Hepatocyte (in vitro differentiated cells): ENCODE measurements around the gene DCDC2. TPM values are rescaled to one million over a fixed set of nuclear protein-coding genes. Genes with fewer than 3 reads are reported as not detected.

Experiments
- DNase-seq: peaks from one replicate; pipeline ENCODE4 v3.0.0-alpha.2; 2016; ENCODE audit warnings: low spot score
- H2AFZ ChIP-seq: fragments of 200-600 bp; sonication (generic); 2 replicates; pipeline ENCODE4 v1.6.0; 2016; ENCODE audit warnings: antibody characterized with exemption, mild to moderate bottlenecking
- H3K27ac ChIP-seq: fragments of 200-600 bp; sonication (generic); 2 replicates; pipeline ENCODE4 v1.5.1; 2016; ENCODE audit warnings: mild to moderate bottlenecking
- H3K27me3 ChIP-seq: fragments of 200-600 bp; sonication (generic); 2 replicates; pipeline ENCODE4 v1.6.1; 2016
- H3K36me3 ChIP-seq: fragments of 200-600 bp; sonication (generic); replicated peaks from 2 replicates; pipeline ENCODE4 v1.5.1; 2016; ENCODE audit warnings: low read depth; ENCODE audit not compliant: insufficient read depth
- H3K4me1 ChIP-seq: fragments of 200-600 bp; sonication (generic); 2 replicates; pipeline ENCODE4 v1.5.1; 2016; ENCODE audit warnings: mild to moderate bottlenecking, moderate library complexity; ENCODE audit not compliant: insufficient read depth
- H3K4me2 ChIP-seq: fragments of 200-600 bp; sonication (generic); 2 replicates; pipeline ENCODE4 v1.6.0; 2016
- H3K4me3 ChIP-seq: fragments of 200-600 bp; sonication (generic); 2 replicates; pipeline ENCODE4 v1.5.1; 2016; ENCODE audit warnings: mild to moderate bottlenecking
- H3K79me2 ChIP-seq: fragments of 200-600 bp; sonication (generic); 2 replicates; pipeline ENCODE4 v1.6.0; 2017; ENCODE audit warnings: mild to moderate bottlenecking
- H3K9me2 ChIP-seq: fragments of 200-600 bp; sonication (generic); replicated peaks from 2 replicates; pipeline ENCODE4 v1.6.0; 2017; ENCODE audit warnings: mild to moderate bottlenecking; ENCODE audit not compliant: insufficient read depth
- H3K9me3 ChIP-seq: fragments of 200-600 bp; sonication (generic); 2 replicates; pipeline ENCODE4 v1.5.1; 2016; ENCODE audit warnings: low read depth, mild to moderate bottlenecking
- H4K20me1 ChIP-seq: fragments of 200-600 bp; sonication (generic); 2 replicates; pipeline ENCODE4 v1.6.0; 2016; ENCODE audit warnings: mild to moderate bottlenecking; ENCODE audit not compliant: insufficient read depth, poor library complexity, severe bottlenecking
- EZH2 ChIP-seq: fragments of 200-600 bp; sonication (generic); IDR thresholded peaks from 2 replicates; pipeline ENCODE4 v1.6.1; 2016; ENCODE audit warnings: antibody characterized with exemption, mild to moderate bottlenecking, borderline replicate concordance
- EZH2phosphoT487 ChIP-seq: fragments of 200-600 bp; sonication (generic); IDR thresholded peaks from one replicate; pipeline ENCODE4 v1.6.1; 2018; ENCODE audit warnings: antibody characterized with exemption, mild to moderate bottlenecking, low read depth, moderate library complexity; ENCODE audit not compliant: unreplicated experiment, severe bottlenecking
- WGBS: methylation state at CpG from one replicate; pipeline ENCODE4 v1.1.6; 2016; ENCODE audit warnings: low lambda C conversion rate; ENCODE audit errors: missing lambda C conversion rate; 5-methylcytosine and 5-hydroxymethylcytosine counted together
- polyA plus RNA-seq: library from polyadenylated mRNA; unstranded; fragments of >200 nt; fragmentation: Nextera tagmentation; extraction: Ambion mirVana; gene quantifications from 2 replicates; pipeline ENCODE4 v1.2.1, GENCODE V29; 2016
- total RNA-seq: library from RNA; depleted of rRNA; stranded (reverse); fragments of >200 nt; gene quantifications from 2 replicates; pipeline ENCODE4 v1.2.3, GENCODE V29; 2014
- TF ChIP-seq, protein P1 (sequence below): fragments of 200-600 bp; sonication (generic); IDR thresholded peaks from 2 replicates; pipeline ENCODE4 v1.5.1; 2016; ENCODE audit warnings: antibody characterized with exemption, mild to moderate bottlenecking; ENCODE audit not compliant: poor library complexity

DCDC2 gene
- total and polyA plus RNA-seq, 2 experiments from 2014 or later: 2.7 to 4.7 TPM

DNA sequence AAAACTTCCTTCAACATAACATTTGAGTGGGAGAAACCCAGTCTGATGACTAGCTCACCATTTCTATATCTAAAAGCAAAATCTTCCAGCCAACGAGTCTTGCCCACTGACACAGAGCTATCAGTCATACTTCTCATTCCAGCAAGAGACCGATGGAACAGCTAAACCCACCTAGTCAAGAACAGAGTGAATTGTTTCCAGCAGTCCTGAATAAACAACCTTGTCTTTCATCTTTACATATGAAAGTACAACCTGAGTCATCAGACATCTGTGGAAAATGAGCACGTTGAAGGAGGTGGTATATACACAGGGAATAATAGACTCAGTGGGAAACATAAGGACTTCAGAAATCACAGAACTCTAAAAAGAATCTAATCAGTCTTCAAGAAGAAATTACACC is 208.0 kb downstream of the DCDC2 start:
- Histone ChIP-seq H3K9me2 (no peaks in the 10 kb centered on the region), H4K20me1 (no peaks in the 10 kb centered on the region), H3K27ac (no peak overlapping the region), H3K9me3 (no peaks in the 10 kb centered on the region), H3K27me3 (no peaks in the 10 kb centered on the region), H3K79me2 (no peaks in the 10 kb centered on the region), H3K36me3 (no peaks in the 10 kb centered on the region), H3K4me2 (no peak overlapping the region), H3K4me1 (peaks cover 20% of the 10 kb centered on the region), H3K4me3 (no peak overlapping the region), H2AFZ (no peak overlapping the region)
- 27% methylated on average over 3 of the region's 3 CpGs for WGBS
- peak; percentile 4 for DNase-seq
- TF ChIP-seq, protein P1, sequence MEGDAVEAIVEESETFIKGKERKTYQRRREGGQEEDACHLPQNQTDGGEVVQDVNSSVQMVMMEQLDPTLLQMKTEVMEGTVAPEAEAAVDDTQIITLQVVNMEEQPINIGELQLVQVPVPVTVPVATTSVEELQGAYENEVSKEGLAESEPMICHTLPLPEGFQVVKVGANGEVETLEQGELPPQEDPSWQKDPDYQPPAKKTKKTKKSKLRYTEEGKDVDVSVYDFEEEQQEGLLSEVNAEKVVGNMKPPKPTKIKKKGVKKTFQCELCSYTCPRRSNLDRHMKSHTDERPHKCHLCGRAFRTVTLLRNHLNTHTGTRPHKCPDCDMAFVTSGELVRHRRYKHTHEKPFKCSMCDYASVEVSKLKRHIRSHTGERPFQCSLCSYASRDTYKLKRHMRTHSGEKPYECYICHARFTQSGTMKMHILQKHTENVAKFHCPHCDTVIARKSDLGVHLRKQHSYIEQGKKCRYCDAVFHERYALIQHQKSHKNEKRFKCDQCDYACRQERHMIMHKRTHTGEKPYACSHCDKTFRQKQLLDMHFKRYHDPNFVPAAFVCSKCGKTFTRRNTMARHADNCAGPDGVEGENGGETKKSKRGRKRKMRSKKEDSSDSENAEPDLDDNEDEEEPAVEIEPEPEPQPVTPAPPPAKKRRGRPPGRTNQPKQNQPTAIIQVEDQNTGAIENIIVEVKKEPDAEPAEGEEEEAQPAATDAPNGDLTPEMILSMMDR: no peak
- TF ChIP-seq EZH2phosphoT487 (no peak), EZH2 (no peak)

DNA sequence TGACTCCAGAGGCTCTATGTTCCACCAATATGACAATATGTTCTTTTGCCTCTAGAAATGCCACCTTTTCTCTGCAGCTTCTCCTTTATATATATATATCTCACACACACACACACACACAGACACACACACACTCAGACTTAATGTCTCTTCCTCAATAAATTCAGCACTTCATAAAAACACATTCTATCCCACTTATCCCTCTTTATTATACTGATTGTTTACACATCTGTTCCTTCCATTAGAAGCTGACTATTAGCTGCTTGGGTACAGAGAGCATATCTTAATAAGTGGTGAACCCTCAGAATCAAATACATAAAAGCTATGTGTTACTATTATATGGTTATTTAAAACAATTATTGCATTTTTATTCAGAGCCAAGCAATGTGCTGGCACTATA is 208.6 kb downstream of the DCDC2 start:
- no peak overlapping the region for H3K4me2 ChIP-seq
- H3K36me3 ChIP-seq: no peaks in the 10 kb centered on the region
- no peaks in the 10 kb centered on the region for H3K9me2 ChIP-seq
- H3K27me3 ChIP-seq: no peaks in the 10 kb centered on the region
- H3K79me2 ChIP-seq: no peaks in the 10 kb centered on the region
- H3K27ac ChIP-seq: no peak overlapping the region
- H3K4me3 ChIP-seq: no peak overlapping the region
- H4K20me1 ChIP-seq: no peaks in the 10 kb centered on the region
- TF ChIP-seq EZH2phosphoT487 (no peak), EZH2 (no peak)
- TF ChIP-seq, protein P1: no peak
- DNase-seq: no peak
- H3K4me1 ChIP-seq: peaks cover 20% of the 10 kb centered on the region
- no peaks in the 10 kb centered on the region for H3K9me3 ChIP-seq
- H2AFZ ChIP-seq: no peak overlapping the region

DNA sequence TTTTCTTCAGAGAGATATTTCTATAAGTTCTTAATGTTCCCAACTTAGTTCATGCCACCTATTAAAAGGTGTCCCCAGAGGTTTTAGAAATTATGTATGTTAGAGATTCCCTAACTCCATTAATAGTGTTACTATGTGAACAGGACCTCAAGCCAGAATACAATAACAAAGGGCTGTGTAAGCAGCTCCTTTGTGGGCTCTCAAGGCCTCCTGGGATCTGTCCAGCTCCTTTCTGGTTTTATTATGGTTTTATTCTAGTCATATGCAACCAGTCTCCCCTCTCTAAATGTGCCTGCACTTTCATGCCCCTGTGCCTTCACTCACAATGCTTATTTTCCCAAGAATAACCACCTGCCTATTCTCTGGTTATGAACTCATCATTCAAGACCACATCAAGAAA is 209.2 kb downstream of the DCDC2 start:
- H2AFZ ChIP-seq: no peak overlapping the region
- H3K4me2 ChIP-seq: no peak overlapping the region
- no peaks in the 10 kb centered on the region for H3K9me2 ChIP-seq
- DNase-seq: no peak
- H3K9me3 ChIP-seq: no peaks in the 10 kb centered on the region
- H3K4me1 ChIP-seq: peaks cover 20% of the 10 kb centered on the region
- H4K20me1 ChIP-seq: no peaks in the 10 kb centered on the region
- H3K36me3 ChIP-seq: no peaks in the 10 kb centered on the region
- no peaks in the 10 kb centered on the region for H3K79me2 ChIP-seq
- no peak overlapping the region for H3K4me3 ChIP-seq
- H3K27ac ChIP-seq: peak overlapping the region; percentile 52
- H3K27me3 ChIP-seq: no peaks in the 10 kb centered on the region
- TF ChIP-seq, protein P1: no peak
- TF ChIP-seq EZH2 (no peak), EZH2phosphoT487 (no peak)

DNA sequence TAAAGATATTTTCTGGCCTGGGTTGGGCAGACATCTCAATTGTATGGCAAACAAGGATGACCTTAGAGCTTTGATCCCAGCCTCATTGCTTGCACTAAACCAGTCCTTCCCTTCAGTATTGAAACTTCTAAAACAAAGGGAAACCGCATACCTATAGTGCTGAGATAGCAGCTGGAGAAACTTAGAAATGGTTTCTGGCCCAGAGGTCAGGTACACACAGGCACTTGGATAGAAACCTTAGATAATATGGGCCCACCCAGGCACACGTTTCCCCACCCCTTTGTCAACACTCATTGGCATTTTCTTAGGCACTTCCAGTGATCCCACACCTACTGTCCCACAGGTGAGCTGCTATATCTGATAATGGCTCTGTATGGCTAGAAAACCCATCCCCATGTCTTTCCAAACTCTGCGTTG is 209.7 kb downstream of the DCDC2 start:
- no peaks in the 10 kb centered on the region for H3K27me3 ChIP-seq
- peak overlapping the region; percentile 52 for H3K27ac ChIP-seq

More for the DNA sequence above, 209.7 kb downstream of the DCDC2 start:
- Histone ChIP-seq H2AFZ (no peak overlapping the region), H3K4me2 (no peak overlapping the region), H4K20me1 (no peaks in the 10 kb centered on the region), H3K9me2 (no peaks in the 10 kb centered on the region), H3K9me3 (no peaks in the 10 kb centered on the region), H3K36me3 (no peaks in the 10 kb centered on the region), H3K79me2 (no peaks in the 10 kb centered on the region), H3K4me3 (no peak overlapping the region), H3K4me1 (peaks cover 20% of the 10 kb centered on the region)
- TF ChIP-seq EZH2phosphoT487 (no peak), EZH2 (no peak)
- TF ChIP-seq, protein P1: no peak
- WGBS: 54% methylated on average over 3 of the region's 3 CpGs
- peak; percentile 4 for DNase-seq
